ENCODE measurements around the gene SLC38A10.

GRCh38 chr17:81213978-81214377, 81.1 kb downstream of the SLC38A10 start:
- TF ChIP-seq, protein P1, sequence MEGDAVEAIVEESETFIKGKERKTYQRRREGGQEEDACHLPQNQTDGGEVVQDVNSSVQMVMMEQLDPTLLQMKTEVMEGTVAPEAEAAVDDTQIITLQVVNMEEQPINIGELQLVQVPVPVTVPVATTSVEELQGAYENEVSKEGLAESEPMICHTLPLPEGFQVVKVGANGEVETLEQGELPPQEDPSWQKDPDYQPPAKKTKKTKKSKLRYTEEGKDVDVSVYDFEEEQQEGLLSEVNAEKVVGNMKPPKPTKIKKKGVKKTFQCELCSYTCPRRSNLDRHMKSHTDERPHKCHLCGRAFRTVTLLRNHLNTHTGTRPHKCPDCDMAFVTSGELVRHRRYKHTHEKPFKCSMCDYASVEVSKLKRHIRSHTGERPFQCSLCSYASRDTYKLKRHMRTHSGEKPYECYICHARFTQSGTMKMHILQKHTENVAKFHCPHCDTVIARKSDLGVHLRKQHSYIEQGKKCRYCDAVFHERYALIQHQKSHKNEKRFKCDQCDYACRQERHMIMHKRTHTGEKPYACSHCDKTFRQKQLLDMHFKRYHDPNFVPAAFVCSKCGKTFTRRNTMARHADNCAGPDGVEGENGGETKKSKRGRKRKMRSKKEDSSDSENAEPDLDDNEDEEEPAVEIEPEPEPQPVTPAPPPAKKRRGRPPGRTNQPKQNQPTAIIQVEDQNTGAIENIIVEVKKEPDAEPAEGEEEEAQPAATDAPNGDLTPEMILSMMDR (IDR thresholded peaks at IDR 0.05), result no peak
- TF ChIP-seq GATA2 (CRISPR knock-in tag; IDR thresholded peaks at IDR 0.05) (no peak), NFIC (IDR thresholded peaks at IDR 0.05; ENCODE audit: borderline replicate concordance) (no peak), MEF2A (IDR thresholded peaks at IDR 0.05; ENCODE audit: borderline replicate concordance, low read depth) (no peak), MAX (IDR thresholded peaks at IDR 0.05; ENCODE audit: low read depth) (no peak), TAF1 (IDR thresholded peaks at IDR 0.05; ENCODE audit: borderline replicate concordance, low read depth, low read length) (no peak), FOXJ3 (CRISPR knock-in tag; IDR thresholded peaks at IDR 0.05) (no peak), TEAD4 (IDR thresholded peaks at IDR 0.05; ENCODE audit: borderline replicate concordance, insufficient read depth) (no peak), JUND (IDR thresholded peaks at IDR 0.05) (no peak), EP300 (IDR thresholded peaks at IDR 0.05; ENCODE audit: borderline replicate concordance in 1 of 2, low read depth in 1 of 2, low read length in 1 of 2) (no peak)
- TF ChIP-seq, protein P2, sequence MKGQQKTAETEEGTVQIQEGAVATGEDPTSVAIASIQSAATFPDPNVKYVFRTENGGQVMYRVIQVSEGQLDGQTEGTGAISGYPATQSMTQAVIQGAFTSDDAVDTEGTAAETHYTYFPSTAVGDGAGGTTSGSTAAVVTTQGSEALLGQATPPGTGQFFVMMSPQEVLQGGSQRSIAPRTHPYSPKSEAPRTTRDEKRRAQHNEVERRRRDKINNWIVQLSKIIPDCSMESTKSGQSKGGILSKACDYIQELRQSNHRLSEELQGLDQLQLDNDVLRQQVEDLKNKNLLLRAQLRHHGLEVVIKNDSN (IDR thresholded peaks at IDR 0.05; ENCODE audit: borderline replicate concordance, low read depth), result no peak

Measured in SK-N-SH (cell line).